Left lung (tissue), 10 donors: ENCODE measurements around the gene IL9. TPM values are rescaled to one million over a fixed set of nuclear protein-coding genes. Genes with fewer than 3 reads are reported as not detected.

ENCODE experiments used
- ATAC-seq: fragments of 200-7000 bp; cut with Tn5 transposase; one replicate; pipeline ENCODE4 v1.9.1; 2020; ENCODE audit warnings: moderate library complexity
- DNase-seq, 4 donors: peaks; one replicate each; pipeline ENCODE4 v3.0.0-alpha.2; 2013 to 2020
- H3K27ac ChIP-seq, 2 donors: fragments of 200-600 bp; sonication (generic) in 1 of 2; one replicate each; pipeline versions ENCODE4 v1.5.0 to v1.8.0; 2020 to 2021
- H3K27me3 ChIP-seq, 2 donors: fragments of 200-600 bp; sonication (generic) in 1 of 2; one replicate each; pipeline versions ENCODE4 v1.5.0 to v1.8.0; 2020 to 2021
- H3K36me3 ChIP-seq, 2 donors: fragments of 200-600 bp; sonication (generic) in 1 of 2; one replicate each; pipeline versions ENCODE4 v1.5.0 to v1.8.0; 2020 to 2021
- H3K4me1 ChIP-seq, 2 donors: fragments of 200-600 bp; one replicate each; pipeline ENCODE4 v1.8.0; 2021
- H3K4me3 ChIP-seq, 2 donors: fragments of 200-600 bp; sonication (generic) in 1 of 2; one replicate each; pipeline versions ENCODE4 v1.5.0 to v1.8.0; 2020 to 2021; ENCODE audit warnings: mild to moderate bottlenecking in 1 of 2
- H3K9me3 ChIP-seq, 2 donors: fragments of 200-600 bp; sonication (generic) in 1 of 2; one replicate each; pipeline versions ENCODE4 v1.5.0 to v1.8.0; 2020 to 2021
- CTCF ChIP-seq, 2 donors: fragments of 200-600 bp; sonication (generic) in 1 of 2; IDR thresholded peaks; one replicate each; pipeline versions ENCODE4 v1.5.0 to v1.8.0; 2021; ENCODE audit warnings: antibody characterized with exemption in 2 of 2
- intact Hi-C, 2 donors: fragments of 100-400 bp; cut with DNase I; formaldehyde crosslinking; loops; one replicate each; pipeline versions ENCODE4 v1.11.2 to v1.14.2; 2022
- polyA plus RNA-seq, 6 donors: library from polyadenylated mRNA; unstranded; fragments of 120-200 nt; gene quantifications; one replicate each; pipeline ENCODE4 v1.2.1, GENCODE V29; 2013; ENCODE audit not compliant: insufficient read length in 6 of 6
- total RNA-seq, 2 donors: library from RNA; stranded (reverse); fragmentation: NEBNext Ultra II Directional; extraction: Animal tissue kit (Norgen Biotek cat#: 25700); gene quantifications; one replicate each; pipeline ENCODE4 v1.2.1, GENCODE V29; 2021
- donor health status: DM: no; HTN: yes; CAD: no.
- donor health status: DM: no; HTN: no; CAD: no.

Gene IL9
- total and polyA plus RNA-seq, 8 donors, result not detected

- no peaks in the 10 kb centered on the region for H3K4me1 ChIP-seq
- no peak for DNase-seq
- H3K4me3 ChIP-seq, result no peak overlapping the region
- no peaks in the 10 kb centered on the region for H3K36me3 ChIP-seq
- no peak overlapping the region for H3K27ac ChIP-seq
- TF ChIP-seq CTCF (IDR thresholded peaks at IDR 0.05), result no peak
- no peak for ATAC-seq
- intact Hi-C loops, result loop anchor here in 1 of 2 donors (10.0 kb wide), 1 partner anchor 323 kb away; no protein-coding TSS in a partner anchor
- peaks cover 0 to 33% of the 10 kb centered on the region in 2 donors for H3K27me3 ChIP-seq
- H3K9me3 ChIP-seq, result no peaks in the 10 kb centered on the region
Observed at GRCh38 chr5:135881819-135882218, 13.8 kb downstream of the IL9 start.

GRCh38 chr5:135881244-135881643 lies 14.4 kb downstream of the IL9 start:
- Histone ChIP-seq H3K4me1 (no peaks in the 10 kb centered on the region), H3K9me3 (no peaks in the 10 kb centered on the region), H3K27me3 (peaks cover 0 to 33% of the 10 kb centered on the region in 2 donors), H3K27ac (no peak overlapping the region), H3K4me3 (no peak overlapping the region), H3K36me3 (no peaks in the 10 kb centered on the region)
- ATAC-seq, result peak; percentile 50
- intact Hi-C loops, result loop anchor here in 1 of 2 donors (10.0 kb wide), 1 partner anchor 324 kb away; no protein-coding TSS in a partner anchor
- DNase-seq, result no peak
- TF ChIP-seq CTCF (IDR thresholded peaks at IDR 0.05), result no peak

- no peak for TF ChIP-seq CTCF (IDR thresholded peaks at IDR 0.05)
- intact Hi-C loops, result loop anchor here in 1 of 2 donors (10.0 kb wide), 1 partner anchor 324 kb away; no protein-coding TSS in a partner anchor
- ATAC-seq (no peak), DNase-seq (no peak)
- Histone ChIP-seq H3K4me1 (no peaks in the 10 kb centered on the region), H3K4me3 (no peak overlapping the region), H3K27me3 (peaks cover 0 to 29% of the 10 kb centered on the region in 2 donors), H3K9me3 (no peaks in the 10 kb centered on the region), H3K36me3 (no peaks in the 10 kb centered on the region), H3K27ac (no peak overlapping the region)
Observed at GRCh38 chr5:135880801-135881200, 14.8 kb downstream of the IL9 start.

- Histone ChIP-seq H3K4me3 (no peak overlapping the region), H3K27ac (no peak overlapping the region), H3K9me3 (no peaks in the 10 kb centered on the region), H3K27me3 (peaks cover 0 to 23% of the 10 kb centered on the region in 2 donors), H3K4me1 (no peaks in the 10 kb centered on the region), H3K36me3 (no peaks in the 10 kb centered on the region)
- intact Hi-C loops, result loop anchor here in 1 of 2 donors (10.0 kb wide), 1 partner anchor 325 kb away; no protein-coding TSS in a partner anchor
- TF ChIP-seq CTCF (IDR thresholded peaks at IDR 0.05), result no peak
- ATAC-seq (no peak), DNase-seq (no peak)
Observed at GRCh38 chr5:135880278-135880677, 15.4 kb downstream of the IL9 start.

- ATAC-seq (no peak), DNase-seq (no peak)
- TF ChIP-seq CTCF (IDR thresholded peaks at IDR 0.05), result no peak
- H3K36me3 ChIP-seq, result no peaks in the 10 kb centered on the region
- H3K4me1 ChIP-seq, result no peaks in the 10 kb centered on the region
- no peak overlapping the region for H3K27ac ChIP-seq
- no peaks in the 10 kb centered on the region for H3K9me3 ChIP-seq
- H3K4me3 ChIP-seq, result no peak overlapping the region
- intact Hi-C loops, result no loop called here
- peaks cover 0 to 21% of the 10 kb centered on the region in 2 donors for H3K27me3 ChIP-seq
Observed at GRCh38 chr5:135879591-135879990, 16.1 kb downstream of the IL9 start.
